Natural killer cell treated with Interleukin-12 subunit alpha and Interleukin-12 subunit beta and Interleukin-15 and Interleukin-18, amount 100 ng/mL, for 72 hours (primary cell): ENCODE data around the gene KSR2. TPM values are rescaled to one million over a fixed set of nuclear protein-coding genes. Genes with fewer than 3 reads are reported as not detected.

ENCODE experiments used
- ATAC-seq, 2 donors: fragments of 150-1000 bp; cut with Tn5 transposase in 1 of 2; sonication (Bioruptor Pico), chemical (Tn5 transposase) in 1 of 2; 2 replicates each; pipeline ENCODE4 v1.10.0; 2021
- DNase-seq: peaks from one replicate; pipeline ENCODE4 v3.0.0; 2022; ENCODE audit warnings: low spot score
- H3K27ac Mint-ChIP-seq, 2 donors: 1 replicate in 1 of 2; 2 replicates in 1 of 2; pipeline ENCODE4 v1.8.0; 2022; ENCODE audit warnings: mixed read lengths in 2 of 2, mild to moderate bottlenecking in 1 of 2, moderate library complexity in 1 of 2
- H3K27me3 Mint-ChIP-seq, 2 donors: 1 replicate in 1 of 2; 2 replicates in 1 of 2; pipeline ENCODE4 v1.8.0; 2022; ENCODE audit warnings: mixed read lengths in 2 of 2
- H3K36me3 Mint-ChIP-seq: one replicate; pipeline ENCODE4 v1.8.0; 2022; ENCODE audit warnings: mixed read lengths
- H3K4me1 Mint-ChIP-seq, 2 donors: 1 replicate in 1 of 2; 2 replicates in 1 of 2; pipeline ENCODE4 v1.8.0; 2022; ENCODE audit warnings: low read depth in 2 of 2, mixed read lengths in 2 of 2, mild to moderate bottlenecking in 1 of 2
- H3K4me3 Mint-ChIP-seq: one replicate; pipeline ENCODE4 v1.8.0; 2022; ENCODE audit warnings: mixed read lengths
- H3K9me3 Mint-ChIP-seq: 2 replicates; pipeline ENCODE4 v1.8.0; 2022; ENCODE audit warnings: mixed read lengths
- total RNA-seq, 2 donors: library from RNA; stranded (reverse); gene quantifications; one replicate each; pipeline ENCODE4 v1.2.3, GENCODE V29; 2022

Gene KSR2
- total RNA-seq, 2 donors from 2014 or later, result not detected

- Mint-ChIP-seq H3K9me3 (no peaks in the 10 kb centered on the region), H3K4me3 (no peak overlapping the region), H3K27me3 (no peaks in the 10 kb centered on the region), H3K4me1 (no peaks in the 10 kb centered on the region), H3K36me3 (no peaks in the 10 kb centered on the region), H3K27ac (no peak overlapping the region)
- ATAC-seq, result no peak
- no peak for DNase-seq
These were observed 254.6 kb downstream of the KSR2 start for GRCh38 chr12:117714203-117714602.

GRCh38 chr12:117710121-117710520, 258.7 kb downstream of the KSR2 start:
- no peaks in the 10 kb centered on the region for H3K27me3 Mint-ChIP-seq
- no peaks in the 10 kb centered on the region for H3K4me1 Mint-ChIP-seq
- ATAC-seq (no peak), DNase-seq (no peak)
- no peak overlapping the region for H3K27ac Mint-ChIP-seq
- no peaks in the 10 kb centered on the region for H3K36me3 Mint-ChIP-seq
- H3K4me3 Mint-ChIP-seq, result no peak overlapping the region
- H3K9me3 Mint-ChIP-seq, result no peaks in the 10 kb centered on the region

- Mint-ChIP-seq H3K27ac (no peak overlapping the region), H3K4me3 (no peak overlapping the region), H3K4me1 (no peaks in the 10 kb centered on the region), H3K36me3 (no peaks in the 10 kb centered on the region), H3K27me3 (no peaks in the 10 kb centered on the region), H3K9me3 (no peaks in the 10 kb centered on the region)
- DNase-seq (no peak), ATAC-seq (no peak)
These were observed 260.9 kb downstream of the KSR2 start for GRCh38 chr12:117707861-117708260.

DNA sequence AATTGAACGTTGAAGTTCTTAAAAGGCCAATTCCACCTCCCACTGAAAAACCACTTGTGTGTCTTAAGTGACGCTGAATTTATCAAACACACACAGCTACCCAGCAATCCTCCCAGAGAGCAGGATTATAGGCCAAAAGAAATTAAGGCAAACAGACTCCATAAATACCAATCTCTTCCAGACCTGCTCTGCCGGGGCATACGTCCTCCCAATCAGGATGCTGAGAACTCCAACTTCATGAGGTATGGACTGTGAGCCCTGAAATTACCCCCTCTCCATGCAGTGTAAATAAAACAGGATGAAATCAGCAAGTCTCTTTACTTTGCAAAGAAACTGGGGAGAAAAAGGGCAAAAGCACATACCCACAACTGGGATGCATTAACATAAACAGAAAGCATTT, 265.2 kb downstream of the KSR2 start:
- Mint-ChIP-seq H3K9me3 (no peaks in the 10 kb centered on the region), H3K4me1 (no peaks in the 10 kb centered on the region), H3K4me3 (no peak overlapping the region), H3K36me3 (no peaks in the 10 kb centered on the region), H3K27ac (no peak overlapping the region), H3K27me3 (peaks cover 2 to 7% of the 10 kb centered on the region in 2 donors)
- DNase-seq (no peak), ATAC-seq (no peak)

DNA sequence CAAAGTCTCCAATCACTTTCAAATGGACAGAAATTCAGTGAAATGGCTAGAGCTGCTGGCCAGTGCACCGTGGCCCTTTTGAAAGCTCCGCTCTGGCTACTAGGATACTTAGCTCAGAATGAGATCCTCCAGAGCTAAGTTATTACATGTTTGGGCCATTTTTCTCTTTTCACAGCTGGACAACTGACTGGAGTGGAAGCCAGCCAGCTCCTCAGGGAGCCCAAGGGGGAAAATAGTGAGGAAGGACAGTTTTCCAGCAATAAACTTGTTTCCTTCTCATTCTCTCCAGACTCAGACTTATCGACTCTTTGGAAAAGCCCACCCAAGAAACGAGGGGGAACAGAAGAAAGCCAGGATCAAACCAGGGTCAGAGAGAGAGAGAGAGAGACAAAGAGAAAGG, 266.0 kb downstream of the KSR2 start:
- DNase-seq (no peak), ATAC-seq (no peak)
- H3K36me3 Mint-ChIP-seq, result no peaks in the 10 kb centered on the region
- no peaks in the 10 kb centered on the region for H3K9me3 Mint-ChIP-seq
- no peak overlapping the region for H3K27ac Mint-ChIP-seq
- peaks cover 2 to 9% of the 10 kb centered on the region in 2 donors for H3K27me3 Mint-ChIP-seq
- no peaks in the 10 kb centered on the region for H3K4me1 Mint-ChIP-seq
- no peak overlapping the region for H3K4me3 Mint-ChIP-seq

DNA sequence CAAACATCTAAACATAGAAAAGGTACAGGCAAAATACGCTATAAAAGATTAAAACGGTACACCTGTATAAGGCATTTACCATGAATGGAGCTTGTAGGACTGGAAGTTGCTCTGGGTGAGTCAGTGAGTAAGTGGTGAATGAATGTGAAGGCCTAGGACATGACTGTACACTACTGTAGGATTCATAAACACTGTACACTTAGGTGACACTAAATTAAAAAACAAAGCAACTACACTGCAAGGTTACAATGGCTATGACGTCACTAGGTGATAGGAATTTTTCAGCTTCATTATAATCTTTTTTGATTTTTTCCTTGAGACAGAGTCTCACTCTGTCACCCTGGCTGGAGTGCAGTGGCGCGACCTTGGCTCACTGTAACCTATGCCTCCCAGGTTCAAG, 269.2 kb downstream of the KSR2 start:
- no peaks in the 10 kb centered on the region for H3K4me1 Mint-ChIP-seq
- peaks cover 2 to 9% of the 10 kb centered on the region in 2 donors for H3K27me3 Mint-ChIP-seq
- H3K4me3 Mint-ChIP-seq, result no peak overlapping the region
- no peak overlapping the region for H3K27ac Mint-ChIP-seq
- H3K36me3 Mint-ChIP-seq, result no peaks in the 10 kb centered on the region
- ATAC-seq (no peak), DNase-seq (no peak)
- H3K9me3 Mint-ChIP-seq, result no peaks in the 10 kb centered on the region

DNA sequence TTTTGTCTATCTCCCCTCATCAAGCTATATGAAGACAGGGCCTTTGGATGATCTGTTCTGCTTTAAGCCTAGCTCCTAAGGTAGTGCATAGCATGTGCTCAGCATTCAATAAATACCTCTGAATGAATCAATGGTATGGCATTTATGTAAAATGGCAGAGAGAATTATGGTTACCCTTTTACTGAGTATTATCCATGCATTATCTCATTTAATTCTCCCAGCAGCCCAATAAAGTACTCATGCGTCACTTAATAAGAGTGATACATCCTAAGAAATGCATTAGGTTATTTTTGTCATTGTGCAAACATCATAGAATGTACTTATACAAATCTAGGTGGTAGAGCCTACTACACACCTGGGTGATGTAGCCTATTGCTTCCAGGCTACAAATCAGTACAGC, 269.7 kb downstream of the KSR2 start:
- H3K9me3 Mint-ChIP-seq, result no peaks in the 10 kb centered on the region
- no peak overlapping the region for H3K27ac Mint-ChIP-seq
- ATAC-seq, result no peak
- DNase-seq, result no peak
- no peak overlapping the region for H3K4me3 Mint-ChIP-seq
- H3K27me3 Mint-ChIP-seq, result peaks cover 2 to 9% of the 10 kb centered on the region in 2 donors
- H3K36me3 Mint-ChIP-seq, result no peaks in the 10 kb centered on the region
- H3K4me1 Mint-ChIP-seq, result no peaks in the 10 kb centered on the region

- no peaks in the 10 kb centered on the region for H3K4me1 Mint-ChIP-seq
- peaks cover 7% of the 10 kb centered on the region for H3K9me3 Mint-ChIP-seq
- DNase-seq, result no peak
- ATAC-seq, result no peak
- no peaks in the 10 kb centered on the region for H3K36me3 Mint-ChIP-seq
- H3K27me3 Mint-ChIP-seq, result peaks cover 2 to 14% of the 10 kb centered on the region in 2 donors
- no peak overlapping the region for H3K4me3 Mint-ChIP-seq
- H3K27ac Mint-ChIP-seq, result no peak overlapping the region
These were observed 272.8 kb downstream of the KSR2 start for GRCh38 chr12:117695956-117696355.

GRCh38 chr12:117692512-117692911, 276.3 kb downstream of the KSR2 start:
- H3K36me3 Mint-ChIP-seq, result no peaks in the 10 kb centered on the region
- peaks cover 3 to 13% of the 10 kb centered on the region in 2 donors for H3K27me3 Mint-ChIP-seq
- no peak overlapping the region for H3K4me3 Mint-ChIP-seq
- no peak overlapping the region for H3K27ac Mint-ChIP-seq
- ATAC-seq (no peak), DNase-seq (no peak)
- H3K9me3 Mint-ChIP-seq, result peaks cover 10% of the 10 kb centered on the region
- H3K4me1 Mint-ChIP-seq, result no peaks in the 10 kb centered on the region

- no peak for DNase-seq
- peaks cover 3 to 13% of the 10 kb centered on the region in 2 donors for H3K27me3 Mint-ChIP-seq
- peaks cover 10% of the 10 kb centered on the region for H3K9me3 Mint-ChIP-seq
- no peak overlapping the region for H3K27ac Mint-ChIP-seq
- no peaks in the 10 kb centered on the region for H3K4me1 Mint-ChIP-seq
- H3K36me3 Mint-ChIP-seq, result no peaks in the 10 kb centered on the region
- ATAC-seq, result no peak
- no peak overlapping the region for H3K4me3 Mint-ChIP-seq
These were observed 278.9 kb downstream of the KSR2 start for GRCh38 chr12:117689857-117690256.

- peaks cover 3 to 13% of the 10 kb centered on the region in 2 donors for H3K27me3 Mint-ChIP-seq
- no peak overlapping the region for H3K27ac Mint-ChIP-seq
- no peaks in the 10 kb centered on the region for H3K36me3 Mint-ChIP-seq
- no peaks in the 10 kb centered on the region for H3K4me1 Mint-ChIP-seq
- ATAC-seq (no peak), DNase-seq (no peak)
- H3K9me3 Mint-ChIP-seq, result peaks cover 10% of the 10 kb centered on the region
- no peak overlapping the region for H3K4me3 Mint-ChIP-seq
These were observed 280.3 kb downstream of the KSR2 start for GRCh38 chr12:117688446-117688845.

- DNase-seq, result no peak
- Mint-ChIP-seq H3K27me3 (peaks cover 5 to 12% of the 10 kb centered on the region in 2 donors), H3K4me1 (no peaks in the 10 kb centered on the region), H3K4me3 (no peak overlapping the region), H3K36me3 (no peaks in the 10 kb centered on the region), H3K9me3 (peaks cover 6% of the 10 kb centered on the region), H3K27ac (no peak overlapping the region)
- ATAC-seq, result no peak
These were observed 281.8 kb downstream of the KSR2 start for GRCh38 chr12:117686911-117687377.

GRCh38 chr12:117686210-117686609, 282.6 kb downstream of the KSR2 start:
- Mint-ChIP-seq H3K4me3 (no peak overlapping the region), H3K27ac (no peak overlapping the region), H3K27me3 (peaks cover 7 to 9% of the 10 kb centered on the region in 2 donors), H3K36me3 (no peaks in the 10 kb centered on the region), H3K4me1 (no peaks in the 10 kb centered on the region), H3K9me3 (peaks cover 3% of the 10 kb centered on the region)
- ATAC-seq (no peak), DNase-seq (no peak)

DNA sequence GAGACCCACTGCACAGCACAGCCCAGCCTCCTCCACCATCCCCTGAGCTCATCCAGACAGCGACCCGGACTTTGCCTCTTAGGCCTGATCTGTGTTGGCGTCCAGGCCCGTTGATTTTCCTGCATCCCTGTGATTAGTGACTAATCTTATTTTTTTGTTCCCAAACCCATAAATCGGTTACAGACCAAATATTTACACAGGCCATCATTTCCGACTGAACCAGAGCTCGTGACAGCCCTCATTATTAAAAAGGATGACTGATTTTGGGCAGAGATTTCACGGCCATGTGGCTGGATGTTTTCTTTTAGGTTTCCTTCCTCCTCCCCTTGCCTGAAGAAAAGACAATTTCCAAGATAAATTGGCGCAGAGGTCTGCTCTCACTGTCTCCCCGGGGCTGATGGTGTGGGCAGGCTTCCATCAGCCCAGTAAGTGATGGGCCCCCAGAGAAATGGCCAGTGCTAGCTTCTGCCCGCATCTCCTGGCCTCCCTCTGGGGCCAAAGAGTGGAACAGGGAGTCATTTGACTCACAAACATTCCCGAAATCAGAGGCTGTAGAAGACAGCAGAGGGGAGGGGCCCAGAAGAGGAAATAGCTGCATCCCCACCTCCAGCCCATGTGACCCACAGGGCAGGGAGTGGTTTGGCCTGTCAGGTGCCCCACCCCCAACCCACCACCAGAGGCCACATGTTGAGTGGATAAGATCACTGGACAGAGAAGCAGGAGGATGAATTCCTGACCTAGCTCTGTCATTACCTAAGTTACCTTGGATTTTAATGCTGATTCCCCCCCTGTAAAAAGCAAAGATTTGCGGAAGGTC, 283.5 kb downstream of the KSR2 start:
- Mint-ChIP-seq H3K4me3 (no peak overlapping the region), H3K36me3 (no peaks in the 10 kb centered on the region), H3K9me3 (peaks cover 3% of the 10 kb centered on the region), H3K27ac (no peak overlapping the region), H3K27me3 (peaks cover 7 to 13% of the 10 kb centered on the region in 2 donors), H3K4me1 (no peaks in the 10 kb centered on the region)
- DNase-seq, result no peak
- no peak for ATAC-seq

- Mint-ChIP-seq H3K27ac (no peak overlapping the region), H3K4me3 (no peak overlapping the region), H3K36me3 (no peaks in the 10 kb centered on the region), H3K27me3 (peaks cover 1 to 10% of the 10 kb centered on the region in 2 donors), H3K4me1 (no peaks in the 10 kb centered on the region), H3K9me3 (no peaks in the 10 kb centered on the region)
- ATAC-seq (no peak), DNase-seq (no peak)
These were observed 284.3 kb downstream of the KSR2 start for GRCh38 chr12:117684471-117684870.
